PC-9 (cell line): ENCODE measurements around the gene TMEM14C. TPM values are rescaled to one million over a fixed set of nuclear protein-coding genes. Genes with fewer than 3 reads are reported as not detected.

Experiments
- BruUV-seq: library from RNA; stranded (reverse); fragments of 400-500 nt; replicated peaks from 2 replicates; lab custom pipeline; 2021; lab: Mats Ljungman, UMichigan
- CTCF ChIA-PET: fragments of 300-600 bp; sonication (Branson Sonifier 250); formaldehyde crosslinking; loops from one replicate; lab custom pipeline; 2022; ENCODE audit warnings: antibody characterized with exemption; lab: Charles Lee
- POLR2A ChIA-PET: fragments of 300-600 bp; sonication (Branson Sonifier 250); formaldehyde crosslinking; loops from one replicate; lab custom pipeline; 2022; ENCODE audit warnings: antibody characterized with exemption; ENCODE audit not compliant: unreplicated experiment; lab: Charles Lee
- DNase-seq, 2 experiments: peaks; one replicate each; pipeline versions ENCODE4 v3.0.0 to v3.0.0-alpha.2; 2015 to 2022; ENCODE audit warnings: mixed read lengths in 1 of 2
- H2AFZ ChIP-seq: fragments of 200-600 bp; sonication (generic); 2 replicates; pipeline ENCODE4 v1.8.1; 2017; ENCODE audit warnings: antibody characterized with exemption
- H3F3A ChIP-seq: fragments of 200-600 bp; sonication (generic); 2 replicates; pipeline ENCODE4 v1.8.1; 2017; ENCODE audit warnings: antibody characterized with exemption, mild to moderate bottlenecking, low read depth; ENCODE audit not compliant: insufficient read depth
- H3K27ac ChIP-seq: fragments of 200-600 bp; sonication (generic); 2 replicates; pipeline ENCODE4 v1.6.1; 2016; ENCODE audit warnings: mixed run types
- H3K27me3 ChIP-seq: fragments of 200-600 bp; sonication (generic); 2 replicates; pipeline ENCODE4 v1.6.1; 2016; ENCODE audit warnings: low read depth, mixed run types; ENCODE audit not compliant: insufficient read depth
- H3K36me3 ChIP-seq: fragments of 200-600 bp; sonication (generic); 2 replicates; pipeline ENCODE4 v1.6.1; 2016; ENCODE audit warnings: low read depth, mixed run types
- H3K4me1 ChIP-seq: fragments of 200-600 bp; sonication (generic); replicated peaks from 2 replicates; pipeline ENCODE4 v1.6.1; 2016; ENCODE audit warnings: mixed run types; ENCODE audit not compliant: insufficient read depth
- H3K4me2 ChIP-seq: fragments of 200-600 bp; sonication (generic); 2 replicates; pipeline ENCODE4 v1.6.1; 2017; ENCODE audit warnings: mixed run types
- H3K4me3 ChIP-seq: fragments of 200-600 bp; sonication (generic); 2 replicates; pipeline ENCODE4 v1.6.1; 2016; ENCODE audit warnings: mixed run types
- H3K79me2 ChIP-seq: fragments of 200-600 bp; sonication (generic); 2 replicates; pipeline ENCODE4 v1.6.1; 2017; ENCODE audit warnings: low read depth, mixed run types
- H3K9me2 ChIP-seq: fragments of 200-600 bp; sonication (generic); 2 replicates; pipeline ENCODE4 v1.8.1; 2017; ENCODE audit warnings: mild to moderate bottlenecking; ENCODE audit not compliant: insufficient read depth
- H3K9me3 ChIP-seq: fragments of 200-600 bp; sonication (generic); 2 replicates; pipeline ENCODE4 v1.8.1; 2016; ENCODE audit warnings: low read depth; ENCODE audit not compliant: insufficient read depth
- H4K20me1 ChIP-seq: fragments of 200-600 bp; sonication (generic); 2 replicates; pipeline ENCODE4 v1.8.1; 2017; ENCODE audit not compliant: insufficient read depth
- EZH2 ChIP-seq: fragments of 200-600 bp; sonication (generic); IDR thresholded peaks from 2 replicates; pipeline ENCODE4 v1.8.0; 2017; ENCODE audit warnings: antibody characterized with exemption, low read depth
- intact Hi-C: fragments of 100-400 bp; cut with micrococcal nuclease; formaldehyde crosslinking; loops from one replicate; pipeline ENCODE4 v1.10.0; 2022; ENCODE audit not compliant: unreplicated experiment
- total RNA-seq: library from RNA; stranded (reverse); gene quantifications from 2 replicates; pipeline ENCODE4 v1.2.3, GENCODE V29; 2021
- TF ChIP-seq, protein P1 (sequence below): fragments of 200-600 bp; sonication (generic); conservative IDR thresholded peaks from 2 replicates; pipeline ENCODE4 v1.6.1; 2017; ENCODE audit warnings: mixed run types, antibody characterized with exemption, mild to moderate bottlenecking, moderate library complexity

Gene TMEM14C
- total RNA-seq, 1 experiment from 2014 or later = 166 TPM

DNA sequence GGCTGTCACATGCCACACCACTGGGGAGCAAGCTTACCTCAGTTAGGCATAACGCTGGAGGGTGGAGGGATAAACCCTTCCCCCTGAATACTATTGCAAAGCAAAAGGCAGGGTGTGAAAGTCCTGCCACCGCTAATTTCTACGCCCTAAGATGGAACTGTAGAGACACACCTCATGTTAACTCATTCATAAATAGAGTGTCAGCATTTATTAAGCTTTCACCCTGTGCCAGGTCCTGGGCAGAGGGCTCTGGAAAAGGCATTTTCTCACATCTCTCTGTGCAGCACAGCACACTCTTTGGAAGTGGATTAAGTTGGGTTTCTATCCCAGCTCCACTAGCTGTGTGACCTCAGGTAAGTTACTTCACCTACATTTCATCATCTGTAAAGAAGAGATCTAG is 46.5 kb downstream of the TMEM14C start:
- TF ChIP-seq, protein P1, sequence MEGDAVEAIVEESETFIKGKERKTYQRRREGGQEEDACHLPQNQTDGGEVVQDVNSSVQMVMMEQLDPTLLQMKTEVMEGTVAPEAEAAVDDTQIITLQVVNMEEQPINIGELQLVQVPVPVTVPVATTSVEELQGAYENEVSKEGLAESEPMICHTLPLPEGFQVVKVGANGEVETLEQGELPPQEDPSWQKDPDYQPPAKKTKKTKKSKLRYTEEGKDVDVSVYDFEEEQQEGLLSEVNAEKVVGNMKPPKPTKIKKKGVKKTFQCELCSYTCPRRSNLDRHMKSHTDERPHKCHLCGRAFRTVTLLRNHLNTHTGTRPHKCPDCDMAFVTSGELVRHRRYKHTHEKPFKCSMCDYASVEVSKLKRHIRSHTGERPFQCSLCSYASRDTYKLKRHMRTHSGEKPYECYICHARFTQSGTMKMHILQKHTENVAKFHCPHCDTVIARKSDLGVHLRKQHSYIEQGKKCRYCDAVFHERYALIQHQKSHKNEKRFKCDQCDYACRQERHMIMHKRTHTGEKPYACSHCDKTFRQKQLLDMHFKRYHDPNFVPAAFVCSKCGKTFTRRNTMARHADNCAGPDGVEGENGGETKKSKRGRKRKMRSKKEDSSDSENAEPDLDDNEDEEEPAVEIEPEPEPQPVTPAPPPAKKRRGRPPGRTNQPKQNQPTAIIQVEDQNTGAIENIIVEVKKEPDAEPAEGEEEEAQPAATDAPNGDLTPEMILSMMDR = no peak
- no peak for TF ChIP-seq EZH2
- H3K4me1 ChIP-seq = no peaks in the 10 kb centered on the region
- H3K4me3 ChIP-seq = no peak overlapping the region
- no peak for DNase-seq
- H4K20me1 ChIP-seq = no peaks in the 10 kb centered on the region
- BruUV-seq = no TSS peak
- intact Hi-C loops = no loop called here
- H3K27ac ChIP-seq = no peak overlapping the region
- ChIA-PET POLR2A (no interaction called here), CTCF (no interaction called here)
- H3K79me2 ChIP-seq = no peaks in the 10 kb centered on the region
- H3K9me2 ChIP-seq = no peaks in the 10 kb centered on the region
- H3K27me3 ChIP-seq = no peaks in the 10 kb centered on the region
- no peaks in the 10 kb centered on the region for H3K9me3 ChIP-seq
- H3K36me3 ChIP-seq = no peaks in the 10 kb centered on the region
- H3K4me2 ChIP-seq = no peak overlapping the region
- H3F3A ChIP-seq = no peaks in the 10 kb centered on the region
- H2AFZ ChIP-seq = no peak overlapping the region

DNA sequence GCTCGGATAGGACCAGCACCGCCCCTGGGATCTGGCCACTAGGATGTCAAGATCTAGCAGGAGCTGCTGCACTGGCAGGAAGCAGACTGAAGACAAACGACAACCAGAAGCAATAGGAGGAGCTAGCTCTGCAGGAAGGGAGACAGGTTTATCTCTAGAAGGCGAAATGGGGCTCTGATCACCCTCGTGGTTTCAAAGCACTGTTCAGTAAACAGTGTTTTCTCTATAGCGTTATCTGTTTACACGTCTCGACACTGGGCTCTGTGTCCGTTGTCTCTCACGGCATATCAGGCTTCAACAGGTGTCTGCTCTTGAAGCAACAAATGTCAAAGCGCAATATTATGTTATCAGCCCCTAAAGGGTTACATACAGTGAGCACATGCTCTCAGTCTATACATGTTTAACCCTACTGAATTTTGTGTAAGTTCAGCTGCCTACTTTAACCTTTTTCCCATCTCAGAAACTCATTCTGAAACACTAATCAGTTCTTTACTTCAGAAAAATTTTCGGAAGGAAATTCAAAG is 48.6 kb downstream of the TMEM14C start:
- Histone ChIP-seq H2AFZ (no peak overlapping the region), H3F3A (no peaks in the 10 kb centered on the region), H3K4me2 (no peak overlapping the region), H3K36me3 (no peaks in the 10 kb centered on the region), H3K27ac (no peak overlapping the region), H3K79me2 (no peaks in the 10 kb centered on the region), H4K20me1 (no peaks in the 10 kb centered on the region), H3K4me3 (no peak overlapping the region), H3K9me2 (no peaks in the 10 kb centered on the region), H3K4me1 (no peaks in the 10 kb centered on the region), H3K27me3 (no peaks in the 10 kb centered on the region), H3K9me3 (no peaks in the 10 kb centered on the region)
- intact Hi-C loops = no loop called here
- ChIA-PET POLR2A (no interaction called here), CTCF (no interaction called here)
- no peak for TF ChIP-seq EZH2
- TF ChIP-seq, protein P1 = no peak
- no TSS peak for BruUV-seq
- DNase-seq = no peak

DNA sequence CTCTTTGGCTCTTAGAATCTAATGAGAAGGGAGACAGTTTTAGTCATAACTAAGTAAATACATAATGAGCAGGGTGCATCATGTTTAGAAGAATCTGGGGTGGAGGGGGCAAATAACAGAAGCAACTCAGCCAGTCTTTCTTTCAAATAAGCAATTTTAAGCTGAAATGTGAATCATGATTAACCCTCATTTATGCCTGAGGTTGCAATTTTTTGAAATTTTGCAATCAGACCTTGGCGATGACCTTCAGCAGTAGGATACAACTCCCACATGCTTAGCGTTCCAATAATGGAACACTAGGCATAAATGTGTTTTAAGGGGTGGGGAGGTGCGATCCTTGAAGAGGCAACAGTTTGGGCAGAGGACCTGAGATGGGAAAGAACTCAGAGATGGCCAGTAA is 55.4 kb downstream of the TMEM14C start:
- no peaks in the 10 kb centered on the region for H3K79me2 ChIP-seq
- intact Hi-C loops = no loop called here
- H3K4me1 ChIP-seq = no peaks in the 10 kb centered on the region
- H3K4me3 ChIP-seq = no peak overlapping the region
- POLR2A ChIA-PET = no interaction called here
- no peaks in the 10 kb centered on the region for H3K36me3 ChIP-seq
- H3K9me2 ChIP-seq = no peaks in the 10 kb centered on the region
- no peak for DNase-seq
- no TSS peak for BruUV-seq
- no peaks in the 10 kb centered on the region for H3K9me3 ChIP-seq
- no peaks in the 10 kb centered on the region for H4K20me1 ChIP-seq
- H3F3A ChIP-seq = no peaks in the 10 kb centered on the region
- no peak for TF ChIP-seq EZH2
- TF ChIP-seq, protein P1 = no peak
- CTCF ChIA-PET = no interaction called here
- H3K27me3 ChIP-seq = no peaks in the 10 kb centered on the region
- H3K4me2 ChIP-seq = no peak overlapping the region
- no peak overlapping the region for H2AFZ ChIP-seq
- H3K27ac ChIP-seq = no peak overlapping the region
